ENCODE measurements around the gene CNOT4. TPM values are rescaled to one million over a fixed set of nuclear protein-coding genes. Genes with fewer than 3 reads are reported as not detected.

Gene CNOT4
- total and polyA plus RNA-seq, 2 of the 13 experiments (the other 11 are each of a cell fraction or from before 2014, with no cell fraction given): 7.4 to 8.4 TPM

DNA sequence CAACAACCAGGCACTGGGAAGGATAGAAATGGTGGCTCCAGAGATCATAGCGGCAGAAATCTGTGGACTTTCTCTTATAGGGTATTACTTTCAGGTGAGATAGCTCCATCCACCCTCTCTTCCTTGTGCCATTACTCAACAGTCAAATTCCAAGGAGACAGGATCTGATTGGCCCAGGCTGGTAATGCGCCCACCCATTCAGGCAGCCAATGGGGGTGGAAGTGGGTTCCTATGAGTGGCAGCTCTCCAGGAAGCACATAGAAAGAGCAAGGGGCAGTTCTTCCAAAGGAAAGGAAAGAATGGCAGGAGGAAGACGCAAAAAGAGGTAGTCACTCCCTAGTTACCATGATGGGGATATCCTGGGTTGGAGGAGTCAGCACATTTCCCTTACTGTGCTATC is 181.8 kb downstream of the CNOT4 start:
- H3K27me3 ChIP-seq (ENCODE audit: control insufficient read depth in 1 of 2, insufficient read depth in 2 of 2, low read length in 2 of 2): peaks cover 0 to 6% of the 10 kb centered on the region in 2 experiments; a peak in 2 of 5 replicates
- H3K9me3 ChIP-seq (ENCODE audit: low read length): no peaks in the 10 kb centered on the region
- H4K20me1 ChIP-seq (ENCODE audit: insufficient read depth, low read length): no peaks in the 10 kb centered on the region
- ATAC-seq (no peak), FAIRE-seq (no peak), DNase-seq (ENCODE audit: low spot score) (no peak)
- BruUV-seq (replicated peaks): no TSS peak
- ChIA-PET CTCF (ENCODE audit: low intra/inter-chr PET ratio, low total read pairs) (no interaction called here), POLR2A (no interaction called here)
- TF ChIP-seq MXI1 (IDR thresholded peaks at IDR 0.05; ENCODE audit: borderline replicate concordance, low read depth, low read length) (no peak), ZNF644 (CRISPR knock-in tag; IDR thresholded peaks at IDR 0.05; ENCODE audit: low read depth) (no peak), EP300 (IDR thresholded peaks at IDR 0.05; ENCODE audit: low read depth in 2 of 2, low read length in 2 of 2) (no peak), EP300 (CRISPR knock-in tag; IDR thresholded peaks at IDR 0.05; ENCODE audit: borderline replicate concordance) (no peak), RAD51 (IDR thresholded peaks at IDR 0.05; ENCODE audit: borderline replicate concordance) (no peak), ZNF549 (CRISPR knock-in tag; IDR thresholded peaks at IDR 0.05) (no peak), MYNN (CRISPR knock-in tag; IDR thresholded peaks at IDR 0.05; ENCODE audit: low read depth) (no peak)
- TF ChIP-seq, protein P1, sequence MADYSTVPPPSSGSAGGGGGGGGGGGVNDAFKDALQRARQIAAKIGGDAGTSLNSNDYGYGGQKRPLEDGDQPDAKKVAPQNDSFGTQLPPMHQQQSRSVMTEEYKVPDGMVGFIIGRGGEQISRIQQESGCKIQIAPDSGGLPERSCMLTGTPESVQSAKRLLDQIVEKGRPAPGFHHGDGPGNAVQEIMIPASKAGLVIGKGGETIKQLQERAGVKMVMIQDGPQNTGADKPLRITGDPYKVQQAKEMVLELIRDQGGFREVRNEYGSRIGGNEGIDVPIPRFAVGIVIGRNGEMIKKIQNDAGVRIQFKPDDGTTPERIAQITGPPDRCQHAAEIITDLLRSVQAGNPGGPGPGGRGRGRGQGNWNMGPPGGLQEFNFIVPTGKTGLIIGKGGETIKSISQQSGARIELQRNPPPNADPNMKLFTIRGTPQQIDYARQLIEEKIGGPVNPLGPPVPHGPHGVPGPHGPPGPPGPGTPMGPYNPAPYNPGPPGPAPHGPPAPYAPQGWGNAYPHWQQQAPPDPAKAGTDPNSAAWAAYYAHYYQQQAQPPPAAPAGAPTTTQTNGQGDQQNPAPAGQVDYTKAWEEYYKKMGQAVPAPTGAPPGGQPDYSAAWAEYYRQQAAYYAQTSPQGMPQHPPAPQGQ (CRISPR knock-in tag; IDR thresholded peaks at IDR 0.05; ENCODE audit: borderline replicate concordance): no peak
- TF ChIP-seq, protein P2, sequence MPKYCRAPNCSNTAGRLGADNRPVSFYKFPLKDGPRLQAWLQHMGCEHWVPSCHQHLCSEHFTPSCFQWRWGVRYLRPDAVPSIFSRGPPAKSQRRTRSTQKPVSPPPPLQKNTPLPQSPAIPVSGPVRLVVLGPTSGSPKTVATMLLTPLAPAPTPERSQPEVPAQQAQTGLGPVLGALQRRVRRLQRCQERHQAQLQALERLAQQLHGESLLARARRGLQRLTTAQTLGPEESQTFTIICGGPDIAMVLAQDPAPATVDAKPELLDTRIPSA (CRISPR knock-in tag; IDR thresholded peaks at IDR 0.05; ENCODE audit: borderline replicate concordance): no peak
- no peak overlapping the region for H2AFZ ChIP-seq (ENCODE audit: low read length)
- no peaks in the 10 kb centered on the region for H3K36me3 ChIP-seq (replicated peaks in 1 of 2; ENCODE audit: control insufficient read depth in 1 of 2, insufficient read depth in 2 of 2, low read length in 2 of 2)
- H3K4me2 ChIP-seq (ENCODE audit: low read depth, low read length): no peak overlapping the region
- H3K4me1 ChIP-seq (ENCODE audit: insufficient read depth, low read length): no peaks in the 10 kb centered on the region
- intact Hi-C loops (cut with micrococcal nuclease; ENCODE audit: unreplicated experiment) (no loop called here), in situ Hi-C loops (cut with HindIII; ENCODE audit: extremely low pct_ligation_motif_present, low pct_unique_long_range_greater_than_20kb) (no loop called here)
- no peak overlapping the region for H3K9ac ChIP-seq (ENCODE audit: insufficient read depth, low read depth, low read length)
- H3K4me3 ChIP-seq (replicated peaks in 1 of 3; ENCODE audit: insufficient read depth in 1 of 3, low read depth in 2 of 3, low read length in 3 of 3): no peak overlapping the region
- no peaks in the 10 kb centered on the region for H3K79me2 ChIP-seq (ENCODE audit: insufficient read depth, low read length)
- WGBS (ENCODE audit: low lambda C conversion rate): 57% methylated on average over 3 of the region's 3 CpGs
- H3K27ac ChIP-seq (ENCODE audit: extremely low read length, insufficient read depth, low read length): no peak overlapping the region

Data from HepG2 (cell line).